ENCODE results near the gene DCC. TPM values are rescaled to one million over a fixed set of nuclear protein-coding genes. Genes with fewer than 3 reads are reported as not detected.

DCC gene
- polyA plus RNA-seq, 2 of the 4 experiments (the other 2 are of a cell fraction), result 0.12 TPM; not detected in 1

GRCh38 chr18:52723550-52723970 is 383.6 kb downstream of the DCC start:
- WGBS (ENCODE audit: missing lambda C conversion rate), result 8% methylated on average over 3 of the region's 3 CpGs
- DNase-seq (ENCODE audit: low read depth in 1 of 2, low spot score in 1 of 2), result no peak
- Histone ChIP-seq H3K4me2 (no peak overlapping the region), H3K4me1 (no peaks in the 10 kb centered on the region), H3K9me3 (no peaks in the 10 kb centered on the region), H3K27ac (no peak overlapping the region), H3K4me3 (no peak overlapping the region)
- ATAC-seq, result no peak
- FAIRE-seq, result no peak
- TF ChIP-seq RCOR1 (IDR thresholded peaks at IDR 0.05; ENCODE audit: low read depth, low read length), result no peak
- TF ChIP-seq FOSL2 (IDR thresholded peaks at IDR 0.05), result no peak
- no peak for TF ChIP-seq FOSL2 (CRISPR knock-in tag; IDR thresholded peaks at IDR 0.05)
- TF ChIP-seq CEBPB (IDR thresholded peaks at IDR 0.05), result no peak
- no peak for TF ChIP-seq HOXB5 (CRISPR knock-in tag; IDR thresholded peaks at IDR 0.05)
- no peak for TF ChIP-seq NR3C1 (IDR thresholded peaks at IDR 0.05)
- no peak for TF ChIP-seq ZSCAN20 (CRISPR knock-in tag; IDR thresholded peaks at IDR 0.05)
- TF ChIP-seq MAX (IDR thresholded peaks at IDR 0.05), result no peak
- no peak for TF ChIP-seq POLR2AphosphoS2 (conservative IDR thresholded peaks at IDR 0.05; ENCODE audit: low read length)
- ChIA-PET POLR2A (no interaction called here), CTCF (no interaction called here)

- no peak for DNase-seq (ENCODE audit: low read depth in 1 of 2, low spot score in 1 of 2)
- POLR2A ChIA-PET, result no interaction called here
- ATAC-seq, result no peak
- no peak for FAIRE-seq
- WGBS (ENCODE audit: missing lambda C conversion rate), result 38% methylated on average over 3 of the region's 3 CpGs
- H3K9me3 ChIP-seq, result no peaks in the 10 kb centered on the region
- no peak for TF ChIP-seq MAFK (IDR thresholded peaks at IDR 0.05; ENCODE audit: partially characterized antibody)
- TF ChIP-seq EHF (CRISPR knock-in tag; IDR thresholded peaks at IDR 0.05), result no peak
- TF ChIP-seq TFCP2L1 (CRISPR knock-in tag; IDR thresholded peaks at IDR 0.05), result no peak
- no peak for TF ChIP-seq MAZ (IDR thresholded peaks at IDR 0.05; ENCODE audit: borderline replicate concordance, low read depth, low read length)
- TF ChIP-seq HOXB13 (CRISPR knock-in tag; IDR thresholded peaks at IDR 0.05; ENCODE audit: low read depth), result no peak
- no peak for TF ChIP-seq NPAS2 (CRISPR knock-in tag; IDR thresholded peaks at IDR 0.05; ENCODE audit: borderline replicate concordance)
- no peak for TF ChIP-seq ZFP36 (IDR thresholded peaks at IDR 0.05; ENCODE audit: borderline replicate concordance, partially characterized antibody)
- TF ChIP-seq PHF8 (IDR thresholded peaks at IDR 0.05; ENCODE audit: borderline replicate concordance, low read depth), result no peak
- no peak for TF ChIP-seq NR3C1 (IDR thresholded peaks at IDR 0.05)
- no peak for TF ChIP-seq RFX5 (IDR thresholded peaks at IDR 0.05)
- TF ChIP-seq EHMT2 (IDR thresholded peaks at IDR 0.05; ENCODE audit: low read depth), result no peak
- no peak for TF ChIP-seq BCL3 (IDR thresholded peaks at IDR 0.05)
- no peak for TF ChIP-seq SREBF2 (IDR thresholded peaks at IDR 0.05)
- TF ChIP-seq CBX2 (IDR thresholded peaks at IDR 0.05; ENCODE audit: borderline replicate concordance, low read depth), result no peak
- TF ChIP-seq ZSCAN20 (CRISPR knock-in tag; IDR thresholded peaks at IDR 0.05), result no peak
- no peak for TF ChIP-seq USF2 (IDR thresholded peaks at IDR 0.05)
- no peak for TF ChIP-seq NFE2L2 (conservative IDR thresholded peaks at IDR 0.05; ENCODE audit: low read length)
- TF ChIP-seq E2F6 (IDR thresholded peaks at IDR 0.05; ENCODE audit: borderline replicate concordance, low read depth), result no peak
- TF ChIP-seq CEBPB (IDR thresholded peaks at IDR 0.05), result no peak
- no peak overlapping the region for H3K27ac ChIP-seq
- no peaks in the 10 kb centered on the region for H3K4me1 ChIP-seq
- no peak overlapping the region for H3K4me3 ChIP-seq
- no peak overlapping the region for H3K4me2 ChIP-seq
- CTCF ChIA-PET, result no interaction called here
These were observed 391.1 kb downstream of the DCC start for GRCh38 chr18:52730972-52731619.

Measured in A549 (cell line).